HFF-Myc (cell line): Measurements from ENCODE around the gene FUT2.
"Not testable (repeated sequence)": the region's sequence is repeated elsewhere in the genome, so short reads cannot be mapped to it uniquely, and the experiment has no call there.

ENCODE experiments used
- DNase-seq: peaks from one replicate; pipeline ENCODE4 v3.0.0-alpha.2; 2011; ENCODE audit warnings: low read depth; ENCODE audit errors: extremely low read depth
- H3K4me3 ChIP-seq: replicated peaks from 2 replicates; pipeline ENCODE4 v1.5.1; 2011; ENCODE audit warnings: low read depth, mild to moderate bottlenecking, control low read depth, low read length
- CTCF ChIP-seq: IDR thresholded peaks from 2 replicates; pipeline ENCODE4 v1.5.1; 2012; ENCODE audit warnings: mild to moderate bottlenecking, low read depth, low read length, control low read depth; ENCODE audit errors: missing control alignments

Gene FUT2

GRCh38 chr19:48676487-48676886 is 19.3 kb upstream of the FUT2 start:
- DNase-seq: no peak
- H3K4me3 ChIP-seq: no peak overlapping the region
- TF ChIP-seq CTCF: no peak

- no peak for DNase-seq
- no peak for TF ChIP-seq CTCF
- no peak overlapping the region for H3K4me3 ChIP-seq
These were observed 18.9 kb upstream of the FUT2 start for GRCh38 chr19:48676887-48677286.

GRCh38 chr19:48678201-48678600 is 17.6 kb upstream of the FUT2 start:
- TF ChIP-seq CTCF: no peak
- no peak for DNase-seq
- H3K4me3 ChIP-seq: no peak overlapping the region

GRCh38 chr19:48680006-48680405 is 15.8 kb upstream of the FUT2 start:
- not testable (repeated sequence) for H3K4me3 ChIP-seq, DNase-seq

- TF ChIP-seq CTCF: no peak
- no peak for DNase-seq
These were observed 15.2 kb upstream of the FUT2 start for GRCh38 chr19:48680436-48681126.

GRCh38 chr19:48681127-48681470 is 14.7 kb upstream of the FUT2 start:
- DNase-seq: no peak
- no peak overlapping the region for H3K4me3 ChIP-seq

More at GRCh38 chr19:48680436-48681126, 15.2 kb upstream of the FUT2 start:
- H3K4me3 ChIP-seq: no peak overlapping the region

GRCh38 chr19:48683349-48683748 is 12.4 kb upstream of the FUT2 start:
- no peak for DNase-seq
- H3K4me3 ChIP-seq: no peak overlapping the region
- TF ChIP-seq CTCF: no peak

More at GRCh38 chr19:48681127-48681470, 14.7 kb upstream of the FUT2 start:
- TF ChIP-seq CTCF: no peak
